Measurements from ENCODE around the gene SSR3.
A peak's percentile ranks its signal among the peaks of the same experiment; 100 is the strongest.

Gene SSR3

GRCh38 chr3:156558389-156558788 lies 3.5 kb upstream of the SSR3 start:
- Histone ChIP-seq H3F3A (ENCODE audit: control insufficient read depth, insufficient read depth) (no peaks in the 10 kb centered on the region; the same call in 1 of the 2 replicates), H3K4me2 (ENCODE audit: low read length) (no peak overlapping the region), H3K9me3 (ENCODE audit: control insufficient read depth, insufficient read depth, low read length) (no peaks in the 10 kb centered on the region), H3K27ac (ENCODE audit: low read depth, low read length) (no peak overlapping the region), H3K4me3 (ENCODE audit: low read length) (no peak overlapping the region), H3K9me2 (replicated peaks; ENCODE audit: control insufficient read depth, low read length) (no peaks in the 10 kb centered on the region), H4K20me1 (ENCODE audit: control insufficient read depth, insufficient read depth, low read depth, low read length) (no peaks in the 10 kb centered on the region), H3K36me3 (ENCODE audit: control insufficient read depth, low read length) (peaks cover 9% of the 10 kb centered on the region; the same call in 1 of the 2 replicates), H3K4me1 (ENCODE audit: control insufficient read depth, low read length) (peaks cover 23% of the 10 kb centered on the region), H3K27me3 (ENCODE audit: control insufficient read depth, low read length) (no peaks in the 10 kb centered on the region), H3K79me2 (ENCODE audit: control insufficient read depth, low read length) (peaks cover 15% of the 10 kb centered on the region)
- TF ChIP-seq, protein P1, sequence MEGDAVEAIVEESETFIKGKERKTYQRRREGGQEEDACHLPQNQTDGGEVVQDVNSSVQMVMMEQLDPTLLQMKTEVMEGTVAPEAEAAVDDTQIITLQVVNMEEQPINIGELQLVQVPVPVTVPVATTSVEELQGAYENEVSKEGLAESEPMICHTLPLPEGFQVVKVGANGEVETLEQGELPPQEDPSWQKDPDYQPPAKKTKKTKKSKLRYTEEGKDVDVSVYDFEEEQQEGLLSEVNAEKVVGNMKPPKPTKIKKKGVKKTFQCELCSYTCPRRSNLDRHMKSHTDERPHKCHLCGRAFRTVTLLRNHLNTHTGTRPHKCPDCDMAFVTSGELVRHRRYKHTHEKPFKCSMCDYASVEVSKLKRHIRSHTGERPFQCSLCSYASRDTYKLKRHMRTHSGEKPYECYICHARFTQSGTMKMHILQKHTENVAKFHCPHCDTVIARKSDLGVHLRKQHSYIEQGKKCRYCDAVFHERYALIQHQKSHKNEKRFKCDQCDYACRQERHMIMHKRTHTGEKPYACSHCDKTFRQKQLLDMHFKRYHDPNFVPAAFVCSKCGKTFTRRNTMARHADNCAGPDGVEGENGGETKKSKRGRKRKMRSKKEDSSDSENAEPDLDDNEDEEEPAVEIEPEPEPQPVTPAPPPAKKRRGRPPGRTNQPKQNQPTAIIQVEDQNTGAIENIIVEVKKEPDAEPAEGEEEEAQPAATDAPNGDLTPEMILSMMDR (IDR thresholded peaks at IDR 0.05; ENCODE audit: low read depth, low read length, poor library complexity, severe bottlenecking), result no peak
- TF ChIP-seq EZH2phosphoT487 (IDR thresholded peaks at IDR 0.05; ENCODE audit: borderline replicate concordance, low read length), result no peak

DNA sequence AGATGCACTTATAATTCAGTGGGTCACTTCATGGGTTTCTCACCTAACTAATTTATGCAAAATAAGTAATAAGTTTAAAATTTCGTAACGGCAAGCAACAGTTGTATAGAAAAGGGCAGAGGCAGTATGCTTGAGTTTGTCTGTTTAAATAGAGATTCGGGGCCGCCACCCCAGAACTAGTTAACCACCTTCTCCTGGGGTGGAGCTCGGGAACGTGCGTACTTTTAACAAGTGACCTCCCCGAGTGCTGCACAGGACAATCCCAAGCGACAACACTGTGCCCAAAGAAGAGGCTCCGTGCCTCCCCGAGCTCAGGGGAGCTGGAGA lies 439 bp downstream of the SSR3 start:
- no peaks in the 10 kb centered on the region for H3K9me3 ChIP-seq (ENCODE audit: control insufficient read depth, insufficient read depth, low read length)
- H3K4me3 ChIP-seq (ENCODE audit: low read length), result peak overlapping the region; percentile 99
- TF ChIP-seq, protein P1 (IDR thresholded peaks at IDR 0.05; ENCODE audit: low read depth, low read length, poor library complexity, severe bottlenecking), result no peak
- H4K20me1 ChIP-seq (ENCODE audit: control insufficient read depth, insufficient read depth, low read depth, low read length), result no peaks in the 10 kb centered on the region
- H3K27me3 ChIP-seq (ENCODE audit: control insufficient read depth, low read length), result no peaks in the 10 kb centered on the region
- H3F3A ChIP-seq (ENCODE audit: control insufficient read depth, insufficient read depth), result no peaks in the 10 kb centered on the region; the same call in 1 of the 2 replicates
- H3K36me3 ChIP-seq (ENCODE audit: control insufficient read depth, low read length), result peaks cover 48% of the 10 kb centered on the region
- no peaks in the 10 kb centered on the region for H3K9me2 ChIP-seq (replicated peaks; ENCODE audit: control insufficient read depth, low read length)
- peaks cover 50% of the 10 kb centered on the region for H3K79me2 ChIP-seq (ENCODE audit: control insufficient read depth, low read length)
- H3K4me2 ChIP-seq (ENCODE audit: low read length), result peak overlapping the region; percentile 89
- peaks cover 30% of the 10 kb centered on the region for H3K4me1 ChIP-seq (ENCODE audit: control insufficient read depth, low read length)
- H3K27ac ChIP-seq (ENCODE audit: low read depth, low read length), result peak overlapping the region; percentile 28; the same call in 1 of the 2 replicates

DNA sequence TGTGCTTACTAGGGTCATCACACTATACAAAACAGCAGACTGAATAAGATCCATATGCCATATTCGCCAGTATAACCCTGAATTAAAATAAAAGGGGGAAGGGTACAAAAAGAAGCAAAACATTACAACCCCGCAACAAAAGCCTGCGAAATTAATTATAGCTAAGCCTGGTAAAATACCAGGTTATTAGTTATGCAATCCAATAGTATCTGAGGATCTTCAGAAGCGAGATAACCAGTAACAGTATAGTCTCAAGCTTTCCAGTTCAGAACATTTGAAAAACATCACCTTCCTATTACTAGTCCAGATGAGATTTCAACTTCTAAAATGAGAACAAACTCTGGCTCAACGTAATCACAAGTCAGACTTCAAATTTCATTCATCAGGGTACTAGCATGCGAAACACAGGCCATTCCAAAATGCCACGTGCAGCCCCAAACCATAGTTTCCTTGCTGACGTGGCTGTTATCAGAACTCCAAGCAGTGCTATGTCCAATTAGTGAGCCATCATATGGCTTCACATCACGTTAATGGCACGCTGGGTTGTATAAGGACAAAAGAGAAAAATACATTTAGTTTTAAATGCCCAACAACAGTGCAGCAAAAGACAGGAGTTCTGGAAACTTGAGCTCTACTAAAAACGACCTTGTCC lies 1.1 kb downstream of the SSR3 start:
- H3K9me2 ChIP-seq (replicated peaks; ENCODE audit: control insufficient read depth, low read length), result no peaks in the 10 kb centered on the region
- peak overlapping the region; percentile 89 for H3K4me2 ChIP-seq (ENCODE audit: low read length)
- H3K36me3 ChIP-seq (ENCODE audit: control insufficient read depth, low read length), result peaks cover 54% of the 10 kb centered on the region
- H3K27ac ChIP-seq (ENCODE audit: low read depth, low read length), result no peak overlapping the region
- no peaks in the 10 kb centered on the region for H4K20me1 ChIP-seq (ENCODE audit: control insufficient read depth, insufficient read depth, low read depth, low read length)
- peak overlapping the region; percentile 99 for H3K4me3 ChIP-seq (ENCODE audit: low read length)
- H3K79me2 ChIP-seq (ENCODE audit: control insufficient read depth, low read length), result peaks cover 56% of the 10 kb centered on the region
- no peaks in the 10 kb centered on the region for H3K27me3 ChIP-seq (ENCODE audit: control insufficient read depth, low read length)
- H3F3A ChIP-seq (ENCODE audit: control insufficient read depth, insufficient read depth), result no peaks in the 10 kb centered on the region
- H3K9me3 ChIP-seq (ENCODE audit: control insufficient read depth, insufficient read depth, low read length), result no peaks in the 10 kb centered on the region
- TF ChIP-seq, protein P1 (IDR thresholded peaks at IDR 0.05; ENCODE audit: low read depth, low read length, poor library complexity, severe bottlenecking), result no peak
- TF ChIP-seq EZH2phosphoT487 (IDR thresholded peaks at IDR 0.05; ENCODE audit: borderline replicate concordance, low read length), result no peak
- peaks cover 30% of the 10 kb centered on the region for H3K4me1 ChIP-seq (ENCODE audit: control insufficient read depth, low read length)

All from DOHH2 (cell line).